ENCODE data around the gene PEX7. TPM values are rescaled to one million over a fixed set of nuclear protein-coding genes. Genes with fewer than 3 reads are reported as not detected.
A peak's percentile ranks its signal among the peaks of the same experiment; 100 is the strongest.

The PEX7 gene
- total and polyA plus RNA-seq, 2 donors (not counting 1 experiment from before 2014, with no cell fraction given) = 10.2 to 18.0 TPM

- no peak overlapping the region for H3K4me3 ChIP-seq (replicated peaks in 1 of 4; ENCODE audit: control extremely low read depth in 1 of 4, insufficient read depth in 1 of 4, low read depth in 3 of 4, low read length in 4 of 4)
- TF ChIP-seq EZH2 (IDR thresholded peaks at IDR 0.05; ENCODE audit: low read length, missing control alignments) = no peak
- TF ChIP-seq CTCF (conservative IDR thresholded peaks at IDR 0.05 in 1 of 2, IDR thresholded peaks at IDR 0.05 in 1 of 2; ENCODE audit: low read depth in 1 of 2, low read length in 2 of 2) = no peak
- H3K4me1 ChIP-seq (ENCODE audit: control insufficient read depth, extremely low read depth, insufficient read depth, low read length) = peaks cover 5% of the 10 kb centered on the region
- H4K20me1 ChIP-seq (ENCODE audit: control insufficient read depth, extremely low read depth, insufficient read depth, low read length) = no peaks in the 10 kb centered on the region
- peaks cover 30% of the 10 kb centered on the region for H3K79me2 ChIP-seq (ENCODE audit: control insufficient read depth, insufficient read depth, low read length)
- H3K9ac ChIP-seq (ENCODE audit: insufficient read depth, low read length) = no peak overlapping the region
- H2AFZ ChIP-seq (ENCODE audit: low read length) = no peak overlapping the region
- no peak overlapping the region for H3K27ac ChIP-seq (ENCODE audit: insufficient read depth, low read length)
- no peaks in the 10 kb centered on the region for H3K36me3 ChIP-seq (ENCODE audit: control insufficient read depth, insufficient read depth, low read length)
- H3K9me3 ChIP-seq (ENCODE audit: control insufficient read depth, insufficient read depth, low read depth, low read length) = no peaks in the 10 kb centered on the region
- H3K4me2 ChIP-seq (ENCODE audit: extremely low read depth, insufficient read depth, low read length) = no peak overlapping the region
- peak; percentile 71 to 90 for DNase-seq (ENCODE audit: low read depth in 2 of 2)
- H3K27me3 ChIP-seq (ENCODE audit: control insufficient read depth, insufficient read depth, low read length) = no peaks in the 10 kb centered on the region
Measured at GRCh38 chr6:136774228-136775041, 48.0 kb upstream of the PEX7 start.

- Histone ChIP-seq H3K4me1 (ENCODE audit: control insufficient read depth, extremely low read depth, insufficient read depth, low read length) (peaks cover 5% of the 10 kb centered on the region), H3K9ac (ENCODE audit: insufficient read depth, low read length) (no peak overlapping the region), H3K79me2 (ENCODE audit: control insufficient read depth, insufficient read depth, low read length) (peaks cover 36% of the 10 kb centered on the region), H3K9me3 (ENCODE audit: control insufficient read depth, insufficient read depth, low read depth, low read length) (no peaks in the 10 kb centered on the region), H2AFZ (ENCODE audit: low read length) (no peak overlapping the region), H3K4me2 (ENCODE audit: extremely low read depth, insufficient read depth, low read length) (no peak overlapping the region), H3K27me3 (ENCODE audit: control insufficient read depth, insufficient read depth, low read length) (no peaks in the 10 kb centered on the region), H4K20me1 (ENCODE audit: control insufficient read depth, extremely low read depth, insufficient read depth, low read length) (no peaks in the 10 kb centered on the region), H3K36me3 (ENCODE audit: control insufficient read depth, insufficient read depth, low read length) (no peaks in the 10 kb centered on the region), H3K4me3 (replicated peaks in 1 of 4; ENCODE audit: control extremely low read depth in 1 of 4, insufficient read depth in 1 of 4, low read depth in 3 of 4, low read length in 4 of 4) (no peak overlapping the region), H3K27ac (ENCODE audit: insufficient read depth, low read length) (no peak overlapping the region)
- no peak for DNase-seq (ENCODE audit: low read depth in 2 of 2)
- TF ChIP-seq EZH2 (IDR thresholded peaks at IDR 0.05; ENCODE audit: low read length, missing control alignments) (no peak), CTCF (conservative IDR thresholded peaks at IDR 0.05 in 1 of 2, IDR thresholded peaks at IDR 0.05 in 1 of 2; ENCODE audit: low read depth in 1 of 2, low read length in 2 of 2) (no peak)
Measured at GRCh38 chr6:136775081-136775480, 47.3 kb upstream of the PEX7 start.

GRCh38 chr6:136775548-136775947 lies 46.8 kb upstream of the PEX7 start:
- no peaks in the 10 kb centered on the region for H3K9me3 ChIP-seq (ENCODE audit: control insufficient read depth, insufficient read depth, low read depth, low read length)
- no peak for TF ChIP-seq CTCF (conservative IDR thresholded peaks at IDR 0.05 in 1 of 2, IDR thresholded peaks at IDR 0.05 in 1 of 2; ENCODE audit: low read depth in 1 of 2, low read length in 2 of 2)
- no peak for TF ChIP-seq EZH2 (IDR thresholded peaks at IDR 0.05; ENCODE audit: low read length, missing control alignments)
- H3K4me1 ChIP-seq (ENCODE audit: control insufficient read depth, extremely low read depth, insufficient read depth, low read length) = peaks cover 5% of the 10 kb centered on the region
- H3K79me2 ChIP-seq (ENCODE audit: control insufficient read depth, insufficient read depth, low read length) = peaks cover 36% of the 10 kb centered on the region
- DNase-seq (ENCODE audit: low read depth in 2 of 2) = peak; percentile 39 to 52
- no peak overlapping the region for H3K4me2 ChIP-seq (ENCODE audit: extremely low read depth, insufficient read depth, low read length)
- H4K20me1 ChIP-seq (ENCODE audit: control insufficient read depth, extremely low read depth, insufficient read depth, low read length) = no peaks in the 10 kb centered on the region
- no peak overlapping the region for H3K9ac ChIP-seq (ENCODE audit: insufficient read depth, low read length)
- H3K4me3 ChIP-seq (replicated peaks in 1 of 4; ENCODE audit: control extremely low read depth in 1 of 4, insufficient read depth in 1 of 4, low read depth in 3 of 4, low read length in 4 of 4) = no peak overlapping the region
- H3K27ac ChIP-seq (ENCODE audit: insufficient read depth, low read length) = no peak overlapping the region
- H3K27me3 ChIP-seq (ENCODE audit: control insufficient read depth, insufficient read depth, low read length) = no peaks in the 10 kb centered on the region
- H2AFZ ChIP-seq (ENCODE audit: low read length) = no peak overlapping the region
- H3K36me3 ChIP-seq (ENCODE audit: control insufficient read depth, insufficient read depth, low read length) = no peaks in the 10 kb centered on the region

All from fibroblast of lung (primary cell).